GM12891 (cell line): ENCODE data around the gene KRTAP5-7.
"Not testable (repeated sequence)": the region's sequence is repeated elsewhere in the genome, so short reads cannot be mapped to it uniquely, and the experiment has no call there.

Experiments
- DNase-seq: peaks from one replicate; pipeline ENCODE4 v3.0.0; 2011; ENCODE audit warnings: low spot score; ENCODE audit not compliant: insufficient read length
- FAIRE-seq: peaks from 2 replicates; lab custom pipeline; 2011; peaks lifted over from hg19 to GRCh38; lab: Jason Lieb, UNC
- PAX5 ChIP-seq: IDR thresholded peaks from 2 replicates; pipeline ENCODE4 v1.6.1; 2011; ENCODE audit warnings: low read length, moderate library complexity, mild to moderate bottlenecking; ENCODE audit not compliant: insufficient read depth, severe bottlenecking
- POLR2A ChIP-seq: IDR thresholded peaks from 2 replicates; pipeline ENCODE4 v1.6.1; 2011; ENCODE audit warnings: low read depth, low read length, control low read depth
- POLR2AphosphoS5 ChIP-seq: IDR thresholded peaks from 2 replicates; pipeline ENCODE4 v1.6.1; 2011; ENCODE audit warnings: low read depth, low read length, control low read depth
- POU2F2 ChIP-seq: IDR thresholded peaks from 2 replicates; pipeline ENCODE4 v1.6.1; 2011; ENCODE audit warnings: low read depth, mild to moderate bottlenecking, control low read depth, low read length, moderate library complexity
- SPI1 ChIP-seq: IDR thresholded peaks from 2 replicates; pipeline ENCODE4 v1.6.1; 2011; ENCODE audit warnings: low read depth, low read length, control low read depth
- TAF1 ChIP-seq: IDR thresholded peaks from 2 replicates; pipeline ENCODE4 v1.6.1; 2011; ENCODE audit warnings: low read depth, low read length, control low read depth

The KRTAP5-7 gene

DNA sequence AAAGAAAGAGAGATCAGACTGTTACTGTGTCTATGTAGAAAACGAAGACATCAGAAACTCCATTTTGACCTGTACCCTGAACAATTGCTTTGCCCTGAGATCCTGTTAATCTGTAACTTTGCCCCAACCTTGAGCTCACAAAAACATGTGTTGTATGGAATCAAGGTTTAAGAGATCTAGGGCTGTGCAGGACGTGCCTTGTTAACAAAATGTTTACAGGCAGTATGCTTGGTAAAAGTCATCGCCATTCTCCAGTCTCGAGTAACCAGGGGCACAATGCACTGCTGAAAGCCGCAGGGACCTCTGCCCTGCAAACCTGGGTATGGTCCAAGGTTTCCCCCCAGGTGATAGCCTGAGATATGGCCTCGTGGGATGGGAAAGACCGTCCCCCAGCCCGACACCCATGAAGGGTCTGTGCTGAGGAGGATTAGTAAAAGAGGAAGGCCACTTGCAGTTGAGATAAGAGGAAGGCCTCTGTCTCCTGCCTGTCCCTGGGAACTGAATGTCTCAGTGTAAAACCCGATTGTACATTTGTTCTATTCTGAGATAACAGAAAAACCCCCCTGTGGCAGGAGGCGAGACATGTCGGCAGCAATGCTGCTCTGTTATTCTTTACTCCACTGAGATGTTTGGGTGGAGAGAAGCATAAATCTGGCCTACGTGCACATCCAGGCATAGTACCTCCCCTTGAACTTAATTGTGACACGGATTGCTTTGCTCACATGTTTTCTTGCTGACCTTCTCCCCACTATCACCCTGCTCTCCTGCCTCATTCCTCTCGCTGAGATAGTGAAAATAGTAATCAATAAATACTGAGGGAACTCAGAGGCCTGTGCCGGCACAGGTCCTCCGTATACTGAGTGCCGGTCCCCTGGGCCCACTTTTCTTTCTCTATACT lies 7.9 kb downstream of the KRTAP5-7 start:
- not testable (repeated sequence) for DNase-seq, FAIRE-seq
- peak; percentile 40; the same call in 1 of the 2 replicates for TF ChIP-seq SPI1

DNA sequence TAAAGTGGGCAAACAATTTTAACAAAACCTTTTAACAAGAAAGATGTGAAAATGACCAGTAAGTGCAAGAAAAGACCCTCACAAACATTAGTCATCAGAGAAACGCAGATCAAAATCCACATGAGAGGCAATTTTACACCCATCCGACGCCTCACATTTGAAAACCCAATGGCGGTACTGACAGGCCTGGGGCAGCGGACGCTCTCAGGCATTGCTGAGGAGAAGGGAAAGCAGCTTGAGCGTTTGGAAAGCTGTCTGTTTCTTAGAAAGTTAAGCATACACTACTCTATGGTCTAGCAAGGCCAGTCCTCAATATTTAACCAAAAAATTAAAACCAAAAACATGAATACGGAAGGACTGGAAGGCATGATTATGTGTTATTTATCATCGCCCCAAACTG lies 8.8 kb downstream of the KRTAP5-7 start:
- DNase-seq (no peak), FAIRE-seq (no peak)
- no peak for TF ChIP-seq PAX5
- no peak for TF ChIP-seq POU2F2
- TF ChIP-seq SPI1 = no peak
- TF ChIP-seq TAF1 = no peak
- TF ChIP-seq POLR2A = no peak
- TF ChIP-seq POLR2AphosphoS5 = no peak

DNA sequence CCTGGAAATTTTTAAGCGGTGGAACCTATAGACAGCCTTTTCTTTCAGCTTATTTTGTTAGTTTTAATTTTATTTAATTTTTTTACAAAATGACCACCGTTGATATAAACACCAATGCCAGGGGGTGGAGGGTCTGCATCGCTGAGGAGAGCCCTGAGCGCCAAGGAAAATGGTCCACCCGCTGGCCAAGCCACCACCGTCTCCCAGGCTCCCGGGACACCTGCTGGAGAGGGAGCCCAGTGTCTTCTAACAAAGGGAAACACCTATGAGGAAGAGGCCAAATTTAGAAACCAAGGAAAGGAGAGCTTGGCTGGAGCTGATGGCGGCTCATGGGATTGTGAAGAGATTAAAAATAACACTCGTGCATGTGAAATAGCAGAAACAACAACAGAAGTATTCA lies 10.5 kb downstream of the KRTAP5-7 start:
- DNase-seq = no peak
- TF ChIP-seq SPI1 (no peak), POLR2AphosphoS5 (no peak), PAX5 (no peak), POLR2A (no peak), TAF1 (no peak), POU2F2 (no peak)

DNA sequence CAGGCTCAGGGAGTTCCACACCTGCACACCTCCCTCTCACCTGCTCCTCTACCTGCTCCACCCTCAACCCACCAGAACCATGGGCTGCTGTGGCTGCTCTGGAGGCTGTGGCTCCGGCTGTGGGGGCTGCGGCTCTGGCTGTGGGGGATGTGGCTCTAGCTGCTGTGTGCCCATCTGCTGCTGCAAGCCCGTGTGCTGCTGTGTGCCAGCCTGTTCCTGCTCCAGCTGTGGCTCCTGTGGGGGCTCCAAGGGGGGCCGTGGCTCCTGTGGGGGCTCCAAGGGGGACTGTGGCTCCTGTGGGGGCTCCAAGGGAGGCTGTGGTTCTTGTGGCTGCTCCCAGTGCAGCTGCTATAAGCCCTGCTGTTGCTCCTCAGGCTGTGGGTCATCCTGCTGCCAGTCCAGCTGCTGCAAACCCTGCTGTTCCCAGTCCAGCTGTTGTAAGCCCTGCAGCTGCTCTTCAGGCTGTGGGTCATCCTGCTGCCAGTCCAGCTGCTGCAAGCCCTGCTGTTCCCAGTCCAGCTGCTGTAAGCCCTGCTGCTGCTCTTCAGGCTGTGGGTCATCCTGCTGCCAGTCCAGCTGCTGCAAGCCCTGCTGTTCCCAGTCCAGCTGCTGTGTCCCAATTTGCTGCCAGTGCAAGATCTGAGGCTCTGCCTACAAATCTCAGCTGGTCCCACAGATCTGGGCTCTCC lies 11.1 kb downstream of the KRTAP5-7 start, which contains the start of gene KRTAP5-8:
Gene KRTAP5-8 (plus strand): TSS at position 49 of the 689 bp plus-strand sequence. CDS start 31 bp downstream, at position 80.
- not testable (repeated sequence) for DNase-seq, FAIRE-seq

More for the DNA sequence above, 10.5 kb downstream of the KRTAP5-7 start:
- no peak for FAIRE-seq

DNA sequence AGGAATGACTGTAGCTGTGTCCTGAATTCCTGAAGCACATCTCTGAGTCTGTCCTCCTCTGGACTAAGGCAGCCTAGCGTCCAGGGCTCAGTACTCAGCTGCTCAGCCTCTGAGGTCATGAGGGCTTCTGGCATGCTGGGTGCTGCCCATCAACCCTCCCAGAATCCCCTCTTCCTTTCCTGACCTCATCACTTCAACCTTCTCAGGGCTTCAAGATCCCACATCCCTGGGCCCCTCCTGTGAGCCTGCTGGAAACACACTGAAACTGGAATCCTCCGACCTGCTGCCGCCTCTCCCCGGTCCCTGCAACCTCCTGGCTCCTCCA lies 11.6 kb downstream of the KRTAP5-7 start:
- no peak for DNase-seq
- TF ChIP-seq POLR2A = no peak
- TF ChIP-seq POLR2AphosphoS5 = no peak
- TF ChIP-seq TAF1 = no peak
- TF ChIP-seq SPI1 = no peak
- TF ChIP-seq POU2F2 = no peak
- no peak for TF ChIP-seq PAX5
- FAIRE-seq = no peak

DNA sequence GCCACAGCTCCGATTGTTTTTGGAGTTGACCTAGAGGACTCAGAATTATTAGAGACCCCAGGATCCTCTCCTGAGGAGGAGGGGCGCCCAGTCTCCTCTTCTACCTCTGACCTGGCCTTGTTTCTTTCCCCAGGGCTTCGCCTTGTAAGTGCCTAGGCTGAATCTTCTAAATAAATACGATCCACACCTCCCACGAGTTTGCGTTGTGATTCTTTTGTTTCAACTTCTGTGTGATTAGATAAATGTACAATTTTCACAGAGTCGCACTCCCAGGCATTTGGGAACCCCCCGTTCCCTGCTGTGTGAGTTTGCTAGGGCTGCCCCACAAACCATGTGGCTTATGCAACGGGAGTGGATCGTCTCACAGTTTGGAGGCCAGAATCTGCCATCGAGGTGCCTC lies 11.9 kb downstream of the KRTAP5-7 start:
- TF ChIP-seq POLR2A (no peak), SPI1 (no peak), POU2F2 (no peak), POLR2AphosphoS5 (no peak), PAX5 (no peak), TAF1 (no peak)
- FAIRE-seq (no peak), DNase-seq (no peak)

DNA sequence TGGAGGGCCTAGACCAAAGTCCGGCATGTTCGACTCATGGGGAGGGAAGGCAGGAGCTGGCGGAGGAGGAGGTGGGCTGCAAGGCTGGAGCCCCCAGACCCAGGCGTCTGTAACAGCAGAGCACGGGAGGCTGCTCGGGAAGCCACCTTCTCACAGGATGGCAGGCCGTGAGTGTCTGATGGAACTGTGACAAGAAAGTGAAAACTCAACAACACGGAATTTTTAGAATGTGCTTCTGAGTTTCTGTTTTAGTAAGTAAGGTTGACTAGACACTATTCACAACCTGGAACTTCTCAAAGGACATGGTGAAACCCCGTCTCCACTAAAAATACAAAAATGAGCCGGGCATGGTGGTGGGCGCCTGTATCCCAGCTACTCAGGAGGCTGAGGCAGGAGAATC lies 12.9 kb downstream of the KRTAP5-7 start:
- not testable (repeated sequence) for FAIRE-seq, DNase-seq

DNA sequence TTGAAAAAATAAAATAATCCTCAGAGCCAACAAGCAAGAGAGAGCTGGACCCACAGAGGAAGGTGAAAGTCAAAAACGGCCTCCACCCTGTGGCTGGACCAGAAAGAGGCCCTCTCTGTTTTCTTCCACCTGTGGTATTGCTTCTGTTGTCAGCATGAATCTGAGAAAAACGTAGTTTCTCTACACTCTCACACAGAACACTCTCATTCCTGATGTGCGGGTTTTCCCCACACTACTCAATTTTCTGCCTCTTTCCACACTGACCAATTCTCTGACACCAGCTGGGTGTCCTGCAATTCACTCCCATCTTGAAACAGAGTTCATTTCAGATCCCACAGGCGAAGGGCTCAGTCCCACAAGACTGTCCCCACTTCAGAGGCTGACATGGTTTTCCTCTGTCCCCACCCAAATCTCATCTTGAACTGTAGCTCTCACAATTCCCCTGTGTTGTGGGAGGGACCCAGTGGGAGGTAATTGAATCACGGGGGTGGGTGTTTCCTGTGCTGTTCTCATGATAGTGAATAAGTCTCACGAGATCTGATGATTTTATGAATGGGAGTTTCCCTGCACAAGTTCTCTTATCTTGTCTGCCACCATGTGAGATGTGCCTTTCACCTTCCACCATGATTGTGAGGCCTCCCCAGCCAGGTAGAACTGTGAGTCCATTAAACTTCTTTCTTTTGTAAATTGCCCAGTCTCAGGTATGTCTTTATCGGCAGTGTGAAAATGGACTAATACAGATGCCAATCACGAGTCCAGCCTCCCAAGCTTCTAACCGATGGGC lies 13.6 kb downstream of the KRTAP5-7 start:
- not testable (repeated sequence) for FAIRE-seq

DNA sequence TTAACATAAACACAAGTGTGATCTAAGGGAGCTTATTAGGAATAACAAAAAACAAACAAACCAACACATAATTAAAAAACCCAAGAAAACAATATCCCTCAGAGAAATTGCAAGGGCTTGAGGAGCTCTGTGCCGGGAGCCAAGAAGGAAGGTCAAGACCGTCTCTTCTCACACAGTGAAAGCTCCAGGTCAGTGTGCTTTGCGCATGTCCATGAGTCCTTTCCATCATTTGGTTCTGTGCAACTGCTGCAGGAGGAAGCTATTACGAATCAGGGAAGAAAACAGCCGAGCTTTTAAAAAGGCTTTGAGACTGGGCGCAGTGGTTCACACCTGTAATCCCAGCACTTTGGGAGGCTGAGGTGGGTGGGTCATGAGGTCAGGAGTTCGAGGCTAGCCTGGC lies 15.3 kb downstream of the KRTAP5-7 start:
- FAIRE-seq = no peak
- no peak for DNase-seq
- no peak for TF ChIP-seq SPI1

More for the DNA sequence above, 13.6 kb downstream of the KRTAP5-7 start:
- DNase-seq = not testable (repeated sequence)

DNA sequence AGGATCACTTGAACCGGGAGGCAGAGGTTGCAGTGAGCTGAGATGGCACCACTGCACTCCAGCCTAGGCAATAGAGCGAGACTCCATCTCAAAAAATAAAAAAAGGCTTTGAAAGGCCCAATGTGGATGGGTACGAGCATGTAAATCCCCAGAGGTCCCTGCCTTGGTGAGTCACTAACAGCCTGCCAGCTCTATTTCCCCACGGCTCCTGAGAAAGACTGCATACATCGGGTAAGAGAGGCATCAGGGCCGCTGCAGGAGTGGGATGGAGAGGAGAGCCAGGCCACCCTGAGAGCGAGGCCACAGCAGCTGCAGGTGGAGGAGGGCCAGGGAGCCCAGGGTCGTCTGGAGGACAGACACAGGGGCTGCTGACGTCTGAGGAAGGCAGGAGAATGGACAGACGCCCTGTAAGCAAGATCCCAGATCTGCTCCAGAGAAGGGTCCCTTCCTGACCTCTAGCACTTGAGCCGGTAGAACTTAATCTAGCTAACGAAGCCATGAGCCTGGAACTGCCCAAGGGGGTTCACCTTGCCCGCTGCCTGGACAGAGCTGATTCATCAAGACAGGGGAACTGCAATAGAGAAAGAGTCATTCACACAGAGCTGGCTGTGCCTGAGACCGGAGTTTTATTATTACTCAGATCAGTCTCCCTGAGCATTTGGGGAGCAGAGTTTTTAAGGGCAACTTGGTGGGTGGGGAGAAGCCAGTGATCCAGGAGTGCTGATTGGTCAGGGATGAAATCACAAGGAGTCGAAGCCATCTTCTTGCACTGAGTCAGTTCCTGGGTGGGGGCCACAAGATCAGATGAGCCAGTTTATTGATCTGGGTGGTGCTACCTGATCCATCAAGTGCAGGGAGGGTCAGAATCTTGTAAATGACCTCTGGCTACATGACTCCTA lies 16.1 kb downstream of the KRTAP5-7 start:
- TF ChIP-seq TAF1 = no peak
- no peak for TF ChIP-seq SPI1
- TF ChIP-seq POLR2AphosphoS5 = no peak
- TF ChIP-seq POU2F2 = no peak
- TF ChIP-seq PAX5 = no peak
- no peak for TF ChIP-seq POLR2A
- DNase-seq (no peak), FAIRE-seq (no peak)
